Right renal pelvis (tissue), 4 donors: ENCODE measurements around the gene BMPR1A. TPM values are rescaled to one million over a fixed set of nuclear protein-coding genes. Genes with fewer than 3 reads are reported as not detected.

Source experiments
- DNase-seq, 4 donors: peaks; one replicate each; pipeline ENCODE4 v3.0.0-alpha.2; 2013; ENCODE audit warnings: low read depth in 4 of 4, low spot score in 3 of 4, missing footprints in 1 of 4
- polyA plus RNA-seq, 4 donors: library from polyadenylated mRNA; unstranded; fragments of 120-200 nt; gene quantifications; one replicate each; pipeline ENCODE4 v1.2.1, GENCODE V29; 2013; ENCODE audit not compliant: insufficient read length in 4 of 4

Gene BMPR1A
- polyA plus RNA-seq, 4 donors = 63.2 to 85.5 (median 75.5) TPM

GRCh38 chr10:86795353-86795752, 38.9 kb downstream of the BMPR1A start:
- DNase-seq = peak in 3 of 4 donors; percentile 44 to 69 (median 59)

- DNase-seq = no peak
These were observed 41.6 kb downstream of the BMPR1A start for GRCh38 chr10:86798025-86798424.

GRCh38 chr10:86798611-86799010, 42.2 kb downstream of the BMPR1A start:
- no peak for DNase-seq

GRCh38 chr10:86799188-86799845, 42.9 kb downstream of the BMPR1A start:
- no peak for DNase-seq

DNA sequence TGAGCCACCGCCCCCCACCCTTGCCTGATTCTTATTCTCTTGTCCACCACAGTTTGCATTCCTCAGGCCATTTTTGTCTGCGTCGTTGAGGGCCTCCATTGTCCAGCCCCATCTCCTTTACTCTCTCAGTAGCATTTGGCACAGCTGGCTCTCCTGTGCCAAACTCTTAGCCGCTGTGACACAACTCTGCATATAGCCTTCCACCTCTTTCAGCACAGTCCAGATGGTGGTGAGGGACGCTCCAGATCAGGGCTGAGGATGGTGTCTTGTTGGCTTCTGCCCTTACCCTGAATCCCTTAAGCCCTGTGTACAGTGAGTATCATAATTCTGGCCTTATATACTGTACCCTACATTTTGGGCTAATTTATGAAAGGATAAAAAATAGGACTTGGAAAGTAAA, 45.6 kb downstream of the BMPR1A start:
- DNase-seq = no peak

GRCh38 chr10:86802473-86803108, 46.2 kb downstream of the BMPR1A start:
- no peak for DNase-seq

DNA sequence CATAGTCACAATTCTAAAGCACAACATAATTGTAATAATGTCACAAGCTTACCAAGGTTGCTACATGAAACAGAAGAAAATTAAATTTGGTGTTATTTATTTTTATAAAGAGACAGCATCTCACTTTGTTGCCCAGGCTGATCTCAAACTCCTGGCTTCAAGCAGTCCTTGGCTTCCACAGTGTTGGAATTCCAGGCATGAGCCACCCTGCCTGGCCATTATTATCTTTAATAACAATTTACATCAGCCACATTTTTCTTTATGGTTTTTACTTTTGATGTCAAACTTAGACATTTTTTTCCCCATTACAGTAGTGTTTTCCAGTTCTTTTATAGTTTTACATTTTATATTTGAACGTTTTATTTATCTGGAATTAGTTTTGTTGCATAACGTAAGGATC, 46.7 kb downstream of the BMPR1A start:
- DNase-seq = no peak

- no peak for DNase-seq
These were observed 48.4 kb downstream of the BMPR1A start for GRCh38 chr10:86804805-86805204.

- DNase-seq = no peak
These were observed 56.7 kb downstream of the BMPR1A start for GRCh38 chr10:86813101-86813500.

DNA sequence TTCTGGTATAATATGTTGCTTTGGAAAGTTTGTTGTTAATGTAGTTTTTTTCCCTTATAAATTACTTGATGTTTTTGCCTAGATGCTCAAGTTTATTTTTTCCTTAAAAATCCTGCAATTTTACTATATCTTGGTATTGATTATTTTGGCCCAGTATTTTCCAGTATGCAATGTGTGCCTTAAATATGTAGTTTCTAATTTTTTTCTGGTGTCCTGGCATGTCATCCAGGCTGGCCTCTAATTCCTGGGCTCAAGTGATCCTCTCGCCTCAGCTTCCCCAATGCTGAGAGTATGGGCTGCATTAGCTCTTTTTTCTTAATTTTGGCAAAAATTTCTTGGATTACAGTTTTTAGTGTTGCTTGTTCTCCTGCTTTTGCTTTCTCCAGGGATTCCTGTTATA, 57.6 kb downstream of the BMPR1A start:
- DNase-seq = no peak

- no peak for DNase-seq
These were observed 58.7 kb downstream of the BMPR1A start for GRCh38 chr10:86815035-86815617.

DNA sequence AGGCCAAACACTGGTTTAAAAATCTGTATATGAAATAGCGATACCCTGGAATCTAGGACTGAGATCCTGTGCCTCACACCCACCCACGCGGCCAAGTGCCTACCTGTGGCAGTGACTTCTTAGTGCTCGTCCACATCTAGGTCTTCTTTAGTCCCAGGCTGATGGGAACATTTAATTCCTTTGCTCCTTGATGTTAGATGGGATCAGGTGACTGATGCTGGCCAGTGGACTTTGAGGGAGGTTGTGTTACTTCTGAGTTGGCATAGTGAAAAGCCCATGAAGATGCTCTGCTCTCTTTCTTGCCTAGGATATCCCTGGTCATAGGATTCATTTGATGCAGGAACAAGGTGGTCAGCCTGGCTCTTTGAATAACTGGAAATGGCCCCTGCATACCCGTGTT, 59.2 kb downstream of the BMPR1A start:
- no peak for DNase-seq

- DNase-seq = no peak
These were observed 60.8 kb downstream of the BMPR1A start for GRCh38 chr10:86817246-86817645.

DNA sequence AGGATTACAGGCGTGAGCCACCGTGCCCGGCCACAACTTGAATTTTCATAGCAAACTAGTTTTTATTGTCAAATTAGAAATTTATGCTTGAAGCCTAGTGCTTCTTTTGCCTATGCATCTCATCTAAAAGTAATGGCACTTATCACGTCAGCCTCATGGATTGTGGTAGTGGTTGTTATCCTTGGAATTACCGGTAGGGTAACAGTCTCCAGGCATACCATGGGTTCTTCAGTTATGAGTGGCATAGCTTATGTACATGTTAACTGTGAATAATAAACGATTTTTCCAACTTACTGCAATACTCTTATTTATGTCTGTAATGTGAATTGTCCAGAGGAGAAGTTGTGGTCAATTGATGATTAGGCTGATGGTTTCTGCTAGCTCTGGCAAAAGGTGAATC, 63.1 kb downstream of the BMPR1A start:
- DNase-seq = no peak

GRCh38 chr10:86820509-86820908, 64.1 kb downstream of the BMPR1A start:
- no peak for DNase-seq

- no peak for DNase-seq
These were observed 65.1 kb downstream of the BMPR1A start for GRCh38 chr10:86821388-86821999.

- no peak for DNase-seq
These were observed 67.1 kb downstream of the BMPR1A start for GRCh38 chr10:86823565-86823964.

GRCh38 chr10:86824151-86824550, 67.7 kb downstream of the BMPR1A start:
- DNase-seq = no peak

GRCh38 chr10:86825366-86825765, 68.9 kb downstream of the BMPR1A start:
- DNase-seq = no peak

GRCh38 chr10:86827639-86828038, 71.2 kb downstream of the BMPR1A start:
- DNase-seq = no peak

GRCh38 chr10:86828145-86828544, 71.7 kb downstream of the BMPR1A start:
- no peak for DNase-seq

DNA sequence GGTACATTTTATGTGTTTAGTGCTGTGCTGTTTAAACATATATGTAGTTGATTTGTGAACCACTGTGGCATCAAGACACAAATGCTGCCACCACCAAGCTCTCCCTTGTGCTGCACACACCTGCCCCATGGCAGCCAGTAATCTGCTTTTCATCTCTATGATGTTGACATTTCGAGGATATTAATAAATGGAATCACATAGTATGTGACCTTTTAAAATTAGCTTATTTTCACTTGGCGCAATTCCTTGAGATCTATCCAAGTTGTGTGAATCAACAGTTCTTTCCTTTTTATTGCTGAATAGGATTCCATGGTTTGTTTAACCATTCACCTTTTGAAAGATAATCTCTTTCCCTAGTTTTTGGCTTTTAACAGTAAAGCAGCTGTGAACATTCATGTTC, 73.1 kb downstream of the BMPR1A start:
- no peak for DNase-seq
